MCF 10A (cell line): ENCODE measurements around the gene CCDC158. TPM values are rescaled to one million over a fixed set of nuclear protein-coding genes. Genes with fewer than 3 reads are reported as not detected.

Source experiments
- BruUV-seq: library from RNA; stranded (reverse); fragments of 400-500 nt; replicated peaks from 2 replicates; lab custom pipeline; 2021; lab: Mats Ljungman, UMichigan
- CTCF ChIA-PET: fragments of 300-600 bp; sonication (Branson Sonifier 250); formaldehyde crosslinking; extraction: SDS; loops from one replicate; lab custom pipeline; 2021; ENCODE audit warnings: antibody characterized with exemption, inconsistent platforms; lab: Yijun Ruan, JAX
- POLR2A ChIA-PET: fragments of 300-600, 350-650 bp; sonication (Branson Sonifier 250); formaldehyde crosslinking; extraction: SDS; loops from one replicate; lab custom pipeline; 2020; ENCODE audit warnings: antibody characterized with exemption, inconsistent platforms; lab: Yijun Ruan, JAX
- DNase-seq: peaks from one replicate; pipeline ENCODE4 v3.0.0-alpha.2; 2018; ENCODE audit not compliant: unreplicated experiment
- H3K27ac Mint-ChIP-seq: one replicate; pipeline ENCODE4 v1.8.0; 2022; ENCODE audit warnings: mild to moderate bottlenecking, low read depth, mixed read lengths; ENCODE audit not compliant: unreplicated experiment
- H3K27me3 Mint-ChIP-seq: one replicate; pipeline ENCODE4 v1.8.0; 2022; ENCODE audit warnings: mixed read lengths; ENCODE audit not compliant: insufficient read depth, unreplicated experiment
- H3K36me3 Mint-ChIP-seq: one replicate; pipeline ENCODE4 v1.8.0; 2022; ENCODE audit warnings: mild to moderate bottlenecking, moderate library complexity, mixed read lengths; ENCODE audit not compliant: insufficient read depth, unreplicated experiment
- H3K4me1 Mint-ChIP-seq: one replicate; pipeline ENCODE4 v1.8.0; 2022; ENCODE audit warnings: mixed read lengths; ENCODE audit not compliant: insufficient read depth, unreplicated experiment
- H3K4me3 Mint-ChIP-seq: one replicate; pipeline ENCODE4 v1.8.0; 2022; ENCODE audit warnings: mild to moderate bottlenecking, moderate library complexity, mixed read lengths; ENCODE audit not compliant: unreplicated experiment
- H3K9me3 Mint-ChIP-seq: one replicate; pipeline ENCODE4 v1.8.0; 2022; ENCODE audit warnings: mixed read lengths; ENCODE audit not compliant: unreplicated experiment
- intact Hi-C: fragments of 100-400 bp; cut with micrococcal nuclease; formaldehyde crosslinking; loops from 2 replicates; pipeline ENCODE4 v1.14.1; 2022
- total RNA-seq: library from RNA; stranded (reverse); gene quantifications from 2 replicates; pipeline ENCODE4 v1.2.3, GENCODE V29; 2022
- TF ChIP-seq, protein P1 (sequence below): fragments of 200-600 bp; IDR thresholded peaks from one replicate; pipeline ENCODE4 v1.8.0; 2022; ENCODE audit warnings: antibody characterized with exemption, mild to moderate bottlenecking; ENCODE audit not compliant: unreplicated experiment

CCDC158 gene
- total RNA-seq, 1 experiment from 2014 or later = not detected

DNA sequence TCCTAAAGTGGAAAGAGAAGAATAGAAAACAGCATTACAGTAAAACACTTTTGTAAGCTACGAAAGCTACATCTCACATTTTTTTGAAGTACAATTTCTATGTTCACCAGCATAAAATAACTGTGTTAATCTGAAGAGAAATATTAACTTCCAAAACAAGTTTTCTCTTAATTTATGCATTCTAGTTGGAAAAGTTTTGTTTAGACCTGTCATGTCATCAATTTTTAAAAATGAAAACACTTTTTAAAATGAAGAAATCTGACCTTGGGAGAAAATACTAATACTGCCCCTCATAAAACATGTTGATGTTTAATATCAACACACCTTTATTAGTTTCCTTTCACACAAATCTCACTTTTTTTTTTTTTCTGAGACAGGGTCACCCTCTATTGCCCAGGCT lies 45.2 kb downstream of the CCDC158 start:
- Mint-ChIP-seq H3K27ac (no peak overlapping the region), H3K4me3 (no peak overlapping the region), H3K9me3 (peaks cover 9% of the 10 kb centered on the region), H3K4me1 (peaks cover 16% of the 10 kb centered on the region), H3K27me3 (no peaks in the 10 kb centered on the region), H3K36me3 (no peaks in the 10 kb centered on the region)
- TF ChIP-seq, protein P1, sequence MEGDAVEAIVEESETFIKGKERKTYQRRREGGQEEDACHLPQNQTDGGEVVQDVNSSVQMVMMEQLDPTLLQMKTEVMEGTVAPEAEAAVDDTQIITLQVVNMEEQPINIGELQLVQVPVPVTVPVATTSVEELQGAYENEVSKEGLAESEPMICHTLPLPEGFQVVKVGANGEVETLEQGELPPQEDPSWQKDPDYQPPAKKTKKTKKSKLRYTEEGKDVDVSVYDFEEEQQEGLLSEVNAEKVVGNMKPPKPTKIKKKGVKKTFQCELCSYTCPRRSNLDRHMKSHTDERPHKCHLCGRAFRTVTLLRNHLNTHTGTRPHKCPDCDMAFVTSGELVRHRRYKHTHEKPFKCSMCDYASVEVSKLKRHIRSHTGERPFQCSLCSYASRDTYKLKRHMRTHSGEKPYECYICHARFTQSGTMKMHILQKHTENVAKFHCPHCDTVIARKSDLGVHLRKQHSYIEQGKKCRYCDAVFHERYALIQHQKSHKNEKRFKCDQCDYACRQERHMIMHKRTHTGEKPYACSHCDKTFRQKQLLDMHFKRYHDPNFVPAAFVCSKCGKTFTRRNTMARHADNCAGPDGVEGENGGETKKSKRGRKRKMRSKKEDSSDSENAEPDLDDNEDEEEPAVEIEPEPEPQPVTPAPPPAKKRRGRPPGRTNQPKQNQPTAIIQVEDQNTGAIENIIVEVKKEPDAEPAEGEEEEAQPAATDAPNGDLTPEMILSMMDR = no peak
- no TSS peak for BruUV-seq
- ChIA-PET CTCF (interaction anchor here (0.9 to 3.1 kb wide), 2 partner anchors 68 to 196 kb away, joined by 3 to 13 read pairs; no protein-coding TSS in a partner anchor), POLR2A (interaction anchor here (0.6 to 3.1 kb wide), 6 partner anchors 11 to 182 kb away, joined by 3 to 18 read pairs (median 6); no protein-coding TSS in a partner anchor)
- intact Hi-C loops = loop anchor here (10.0 kb wide), 1 partner anchor 121 kb away; the partner anchor contains the start of gene FAM47E
- no peak for DNase-seq

DNA sequence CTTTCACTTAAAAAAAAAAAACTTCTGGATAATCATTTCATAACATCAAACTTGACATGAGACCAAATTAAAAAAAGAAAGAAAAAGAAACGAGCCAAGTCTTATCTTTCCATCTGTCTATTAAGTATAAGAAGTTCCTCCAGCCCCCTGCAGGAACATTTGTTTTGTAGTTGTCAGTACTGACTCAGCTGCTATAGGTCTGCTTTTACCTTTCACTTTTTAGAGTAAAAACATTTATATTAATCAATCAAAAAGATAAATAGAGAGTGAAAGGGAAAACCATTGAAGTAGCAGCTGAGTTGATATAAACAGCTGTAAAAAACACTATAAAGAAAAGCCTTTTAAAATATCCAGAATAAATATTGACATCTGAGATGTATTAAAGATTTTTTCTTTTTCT lies 46.1 kb downstream of the CCDC158 start:
- Mint-ChIP-seq H3K4me1 (peaks cover 16% of the 10 kb centered on the region), H3K27ac (peak overlapping the region; percentile 72), H3K36me3 (no peaks in the 10 kb centered on the region), H3K27me3 (no peaks in the 10 kb centered on the region), H3K4me3 (no peak overlapping the region), H3K9me3 (peaks cover 2% of the 10 kb centered on the region)
- peak; percentile 25 for DNase-seq
- intact Hi-C loops = loop anchor here (10.0 kb wide), 1 partner anchor 120 kb away; the partner anchor contains the start of gene FAM47E
- CTCF ChIA-PET = interaction anchor here (0.5 to 3.1 kb wide), 5 partner anchors 61 to 266 kb away, joined by 3 to 13 read pairs (median 3); no protein-coding TSS in a partner anchor
- POLR2A ChIA-PET = interaction anchor here (0.6 to 3.3 kb wide), 12 partner anchors 9 to 469 kb away, joined by 3 to 20 read pairs (median 4); partner anchors contain the start of genes SHROOM3 and STBD1
- no TSS peak for BruUV-seq
- TF ChIP-seq, protein P1 = no peak

DNA sequence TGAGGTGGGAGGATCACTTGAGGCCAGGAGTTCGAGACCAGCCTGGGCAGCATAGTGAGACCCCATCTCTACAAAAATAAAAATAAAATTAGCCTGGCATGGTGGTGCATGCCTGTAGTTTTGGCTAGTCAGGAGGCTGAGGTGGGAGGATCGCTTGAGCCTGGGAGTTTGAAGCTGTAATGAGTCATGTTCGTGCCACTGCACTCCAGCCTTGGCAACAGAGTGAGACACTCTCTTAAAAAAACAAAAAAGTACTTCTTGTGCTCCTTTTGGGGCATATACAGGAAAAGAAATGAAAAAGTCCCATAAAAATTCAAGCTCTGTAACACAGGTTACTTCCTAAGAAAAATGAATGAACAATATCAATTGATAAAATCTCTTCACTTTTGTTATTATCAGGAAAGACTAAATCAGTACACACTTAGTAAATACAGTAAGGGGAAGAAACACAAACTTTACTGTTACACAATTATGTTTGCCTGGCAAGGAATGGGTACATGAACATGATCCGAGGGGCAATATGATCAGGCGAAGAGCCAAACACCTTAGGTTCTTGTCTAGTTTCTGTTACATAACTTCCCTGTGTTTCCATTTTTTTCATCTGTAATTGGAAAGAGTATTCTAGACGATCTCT lies 46.9 kb downstream of the CCDC158 start:
- peaks cover 16% of the 10 kb centered on the region for H3K4me1 Mint-ChIP-seq
- H3K4me3 Mint-ChIP-seq = no peak overlapping the region
- TF ChIP-seq, protein P1 = no peak
- H3K36me3 Mint-ChIP-seq = no peaks in the 10 kb centered on the region
- no peaks in the 10 kb centered on the region for H3K9me3 Mint-ChIP-seq
- H3K27me3 Mint-ChIP-seq = no peaks in the 10 kb centered on the region
- BruUV-seq = no TSS peak
- POLR2A ChIA-PET = interaction anchor here (0.6 to 3.3 kb wide), 9 partner anchors 9 to 165 kb away, joined by 3 to 20 read pairs (median 4); partner anchors contain the start of genes SHROOM3 and STBD1
- peak overlapping the region; percentile 72 for H3K27ac Mint-ChIP-seq
- CTCF ChIA-PET = interaction anchor here (0.6 to 3.1 kb wide), 3 partner anchors 65 to 265 kb away, joined by 3 to 13 read pairs (median 3); no protein-coding TSS in a partner anchor
- DNase-seq = peak; percentile 84
- intact Hi-C loops = loop anchor here (10.0 kb wide), 1 partner anchor 119 kb away; the partner anchor contains the start of gene FAM47E

DNA sequence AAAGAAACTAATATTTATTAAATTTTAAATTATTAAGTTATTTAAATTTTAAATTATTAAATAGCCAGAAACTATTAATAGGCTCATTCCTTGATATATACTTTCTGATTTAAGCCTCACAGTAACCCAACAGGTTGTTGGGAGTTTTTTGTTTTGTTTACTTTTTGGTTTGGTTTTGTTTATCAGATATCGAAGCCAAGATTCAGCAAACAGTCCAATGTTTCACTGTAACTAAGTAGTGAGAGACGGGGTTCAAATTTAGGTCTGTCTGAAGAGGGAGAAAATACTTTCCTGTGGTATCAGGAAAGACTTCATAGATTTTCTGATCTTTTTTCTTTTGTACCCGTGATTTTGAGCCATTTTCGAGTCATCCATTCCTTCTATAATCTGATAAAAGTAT lies 54.2 kb downstream of the CCDC158 start:
- Mint-ChIP-seq H3K4me1 (peaks cover 6% of the 10 kb centered on the region), H3K36me3 (no peaks in the 10 kb centered on the region), H3K27me3 (no peaks in the 10 kb centered on the region), H3K9me3 (no peaks in the 10 kb centered on the region), H3K4me3 (no peak overlapping the region), H3K27ac (no peak overlapping the region)
- CTCF ChIA-PET = interaction anchor here (0.9 kb wide), 1 partner anchor 11 kb away, joined by 3 read pairs; no protein-coding TSS in a partner anchor
- BruUV-seq = no TSS peak
- POLR2A ChIA-PET = no interaction called here
- intact Hi-C loops = no loop called here
- no peak for DNase-seq
- TF ChIP-seq, protein P1 = no peak
